Heart left ventricle (tissue), 16 donors: ENCODE measurements around the gene TYSND1. TPM values are rescaled to one million over a fixed set of nuclear protein-coding genes. Genes with fewer than 3 reads are reported as not detected.

Source experiments
- ATAC-seq, 4 donors: fragments of 200-7000 bp; cut with Tn5 transposase; one replicate each; pipeline ENCODE4 v1.9.1; 2020 to 2022; ENCODE audit warnings: moderate library complexity in 4 of 4, mild to moderate bottlenecking in 3 of 4, moderate number of reproducible peaks in 1 of 4
- DNase-seq, 5 donors: peaks; one replicate each; pipeline ENCODE4 v3.0.0-alpha.2; 2020
- H3K27ac ChIP-seq, 12 donors: fragments of 200-600 bp; sonication (generic) in 4 of 12; one replicate each; pipeline versions ENCODE4 v1.5.0 to v1.8.0; 2016 to 2022; ENCODE audit warnings: mild to moderate bottlenecking in 2 of 12
- H3K27me3 ChIP-seq, 9 donors: fragments of 200-600 bp; sonication (generic) in 2 of 9; one replicate each; pipeline versions ENCODE4 v1.5.1 to v1.8.0; 2016 to 2022; ENCODE audit warnings: mild to moderate bottlenecking in 3 of 9
- H3K36me3 ChIP-seq, 9 donors: fragments of 200-600 bp; sonication (generic) in 2 of 9; one replicate each; pipeline versions ENCODE4 v1.5.0 to v1.8.0; 2018 to 2022; ENCODE audit warnings: mild to moderate bottlenecking in 2 of 9
- H3K4me1 ChIP-seq, 12 donors: fragments of 200-600 bp; sonication (generic) in 4 of 12; one replicate each; pipeline versions ENCODE4 v1.5.0 to v1.8.0; 2016 to 2022; ENCODE audit warnings: mild to moderate bottlenecking in 3 of 12
- H3K4me3 ChIP-seq, 12 donors: fragments of 200-600 bp; sonication (generic) in 4 of 12; one replicate each; pipeline versions ENCODE4 v1.5.0 to v1.8.0; 2017 to 2022; ENCODE audit warnings: mild to moderate bottlenecking in 9 of 12, moderate library complexity in 4 of 12
- H3K9me3 ChIP-seq, 12 donors: fragments of 200-600 bp; sonication (generic) in 4 of 12; one replicate each; pipeline versions ENCODE4 v1.5.0 to v1.8.0; 2016 to 2022; ENCODE audit warnings: mild to moderate bottlenecking in 1 of 12
- CTCF ChIP-seq, 12 donors: fragments of 200-600 bp; sonication (generic) in 4 of 12; IDR thresholded peaks; one replicate each; pipeline versions ENCODE4 v1.5.0 to v1.8.0; 2018 to 2022; ENCODE audit warnings: antibody characterized with exemption in 12 of 12, mild to moderate bottlenecking in 5 of 12
- POLR2A ChIP-seq, 2 donors: fragments of 450-650 bp; IDR thresholded peaks; one replicate each; pipeline ENCODE4 v1.6.1; 2017; ENCODE audit warnings: antibody characterized with exemption in 2 of 2, mild to moderate bottlenecking in 2 of 2, moderate library complexity in 2 of 2
- WGBS, 4 donors: extraction: QIAGEN DNeasy Blood & Tissue Kit in 2 of 4; methylation state at CpG; one replicate each; pipeline versions ENCODE4 v1.1.5 to v1.1.7; 2013 to 2018; 5-methylcytosine and 5-hydroxymethylcytosine counted together
- intact Hi-C, 10 donors: fragments of 100-400 bp; cut with DNase I; formaldehyde crosslinking; loops; one replicate each; pipeline versions ENCODE4 v1.11.1 to v1.14.2; 2022
- polyA plus RNA-seq, 2 donors: library from polyadenylated mRNA; stranded (reverse); fragments of 200-250 nt; gene quantifications; one replicate each; pipeline ENCODE4 v1.2.3, GENCODE V29; 2013
- total RNA-seq, 9 donors: library from RNA; depleted of rRNA in 2 of 9; stranded (reverse); fragments of >200 nt in 2 of 9; fragmentation: NEBNext Ultra II Directional in 3 of 9; extraction: Animal tissue kit (Norgen Biotek cat#: 25700) in 3 of 9; gene quantifications; one replicate each; pipeline versions ENCODE4 v1.1.0 to v1.2.4, GENCODE V29; 2016 to 2023
- donor health status: ischemic (EF 13 %, LVEDD 7.1; RV severe dilation, severe dysfunction).
- donor health status: healthy with polysubstance abuse.
- donor health status: DM: no; HTN: yes; CAD: no.
- donor health status: DM: no; HTN: no; CAD: no.
- donor health status: ischemic (EF 25% LVEDD 6.9; RV normal size, moderate dysfunction).
- donor health status: ischemic (EF 25% LVEDD 5.7; RV mildly dilated, moderate dysfunction).
- donor health status: healthy.
- donor health status: DM: yes; HTN: yes; CAD: no.
- donor health status: ischemic (EF 35%, LVEDD 5.7; RV mildly dilated, moderate dysfunction).
- donor health status: nonischemic (EF 11% LVEDD 7.7; RV severe dilation, severe dysfunction).
- donor health status: DM: yes; HTN: yes; CAD: no.
- donor health status: PGD.
- donor health status: ischemic (EF 29% LVEDD 5.4; RV normal size, mild dysfunction).
- donor health status: nonischemic (EF 23%, LVEDD 6.1; RV moderate dilation, normal function).

The TYSND1 gene
- total and polyA plus RNA-seq, 11 donors: 2.5 to 9.6 (median 5.1) TPM

GRCh38 chr10:70139151-70139996 lies 7.1 kb downstream of the TYSND1 start:
- Histone ChIP-seq H3K27me3 (no peaks in the 10 kb centered on the region), H3K27ac (no peak overlapping the region), H3K4me3 (no peak overlapping the region), H3K4me1 (peaks cover 0 to 2% (median 0%) of the 10 kb centered on the region in 12 donors), H3K36me3 (peaks cover 0 to 16% (median 6%) of the 10 kb centered on the region in 9 donors), H3K9me3 (no peaks in the 10 kb centered on the region)
- TF ChIP-seq POLR2A (IDR thresholded peaks at IDR 0.05) (no peak), CTCF (IDR thresholded peaks at IDR 0.05) (no peak)
- intact Hi-C loops: no loop called here
- WGBS, 4 donors: 87 to 96% (median 91%) methylated on average over 8 to 11 of the region's 11 CpGs
- DNase-seq: no peak
- no peak for ATAC-seq

DNA sequence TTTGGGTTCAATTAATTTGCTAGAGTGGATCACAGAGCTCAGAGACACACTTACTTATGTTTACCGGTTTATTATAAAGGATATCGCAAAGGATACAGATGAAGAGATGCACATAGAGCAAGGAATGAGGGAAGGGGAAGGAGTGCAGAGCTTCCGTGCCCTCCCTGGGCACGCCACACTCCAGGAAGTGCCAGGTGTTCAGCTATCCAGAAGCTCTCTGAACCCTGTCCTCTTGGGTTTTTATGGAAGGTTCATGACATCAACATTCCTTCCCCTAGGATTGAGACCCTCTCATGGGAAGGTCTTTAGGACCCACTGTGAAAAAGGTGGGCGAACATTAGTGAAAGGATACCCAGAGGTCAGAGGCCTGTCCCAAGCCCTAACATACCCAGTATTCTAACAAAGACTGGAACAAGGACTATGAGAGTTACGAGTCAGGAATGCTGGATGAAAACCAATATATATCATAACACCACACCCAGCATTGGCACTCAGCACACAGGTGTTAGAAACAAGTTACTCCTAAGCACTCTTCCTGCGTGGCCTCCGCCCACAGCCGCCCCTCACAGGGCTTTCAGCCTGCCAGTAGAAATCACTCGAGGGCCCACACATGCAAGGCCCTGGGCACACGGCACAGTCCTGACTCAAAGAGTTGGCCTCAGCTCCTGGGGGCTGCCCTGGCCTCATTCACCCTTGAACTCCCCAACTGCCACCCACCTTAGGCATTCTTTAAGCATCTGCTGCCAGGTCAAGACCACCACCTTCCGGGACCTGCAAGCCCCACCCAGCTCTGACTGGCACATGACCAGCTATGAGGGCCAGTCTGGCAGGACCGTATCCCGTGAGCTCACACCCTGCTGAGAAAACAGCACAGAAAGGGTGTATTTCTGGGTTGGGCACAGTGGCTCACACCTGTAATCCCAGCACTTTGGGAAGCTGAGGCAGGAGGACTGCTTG lies 8.3 kb downstream of the TYSND1 start:
- ATAC-seq: no peak
- peak in 1 of 5 donors; percentile 11 for DNase-seq
- intact Hi-C loops: no loop called here
- Histone ChIP-seq H3K36me3 (peaks cover 0 to 16% (median 6%) of the 10 kb centered on the region in 9 donors), H3K9me3 (no peaks in the 10 kb centered on the region), H3K4me3 (no peak overlapping the region), H3K27me3 (no peaks in the 10 kb centered on the region), H3K4me1 (peaks cover 0 to 4% (median 2%) of the 10 kb centered on the region in 12 donors), H3K27ac (no peak overlapping the region)
- 91 to 96% (median 94%) methylated on average over 13 to 14 of the region's 14 CpGs for WGBS, 4 donors
- TF ChIP-seq POLR2A (IDR thresholded peaks at IDR 0.05) (no peak), CTCF (IDR thresholded peaks at IDR 0.05) (no peak)

GRCh38 chr10:70137135-70137534 lies 9.4 kb downstream of the TYSND1 start:
- TF ChIP-seq CTCF (IDR thresholded peaks at IDR 0.05): no peak
- TF ChIP-seq POLR2A (IDR thresholded peaks at IDR 0.05): no peak
- Histone ChIP-seq H3K27me3 (no peaks in the 10 kb centered on the region), H3K9me3 (no peaks in the 10 kb centered on the region), H3K4me3 (no peak overlapping the region), H3K4me1 (peaks cover 0 to 11% (median 4%) of the 10 kb centered on the region in 12 donors), H3K36me3 (peaks cover 0 to 16% (median 6%) of the 10 kb centered on the region in 9 donors), H3K27ac (no peak overlapping the region)
- whole genome bisulfite sequencing, 4 donors: 71 to 88% (median 82%) methylated on average over 9 of the region's 9 CpGs
- DNase-seq (no peak), ATAC-seq (no peak)
- intact Hi-C loops: no loop called here

- no peak for TF ChIP-seq POLR2A (IDR thresholded peaks at IDR 0.05)
- TF ChIP-seq CTCF (IDR thresholded peaks at IDR 0.05): no peak
- Histone ChIP-seq H3K27me3 (no peaks in the 10 kb centered on the region), H3K9me3 (no peaks in the 10 kb centered on the region), H3K27ac (no peak overlapping the region), H3K4me1 (peaks cover 0 to 25% (median 16%) of the 10 kb centered on the region in 12 donors), H3K36me3 (peaks cover 0 to 12% (median 6%) of the 10 kb centered on the region in 9 donors), H3K4me3 (no peak overlapping the region)
- DNase-seq (peak in 1 of 5 donors; percentile 11), ATAC-seq (no peak)
- intact Hi-C loops: no loop called here
- WGBS, 4 donors: 77 to 90% (median 80%) methylated on average over 7 of the region's 7 CpGs
These were observed 10.8 kb downstream of the TYSND1 start for GRCh38 chr10:70135684-70136083.
